Fibroblast of pulmonary artery (primary cell): ENCODE results near the gene CPSF4L.
A peak's percentile ranks its signal among the peaks of the same experiment; 100 is the strongest.

Experiments used
- DNase-seq: peaks from one replicate; pipeline ENCODE4 v3.0.0-alpha.2; 2010; ENCODE audit warnings: low read depth
- H3K4me3 ChIP-seq: replicated peaks from 2 replicates; pipeline ENCODE4 v1.5.1; 2011; ENCODE audit warnings: low read depth, mild to moderate bottlenecking, control low read depth, low read length, moderate library complexity
- TF ChIP-seq, protein P1 (sequence below): IDR thresholded peaks from 2 replicates; pipeline ENCODE4 v1.5.1; 2011; ENCODE audit warnings: mild to moderate bottlenecking, control low read depth, low read length, inconsistent platforms; ENCODE audit errors: missing control alignments

The CPSF4L gene

DNA sequence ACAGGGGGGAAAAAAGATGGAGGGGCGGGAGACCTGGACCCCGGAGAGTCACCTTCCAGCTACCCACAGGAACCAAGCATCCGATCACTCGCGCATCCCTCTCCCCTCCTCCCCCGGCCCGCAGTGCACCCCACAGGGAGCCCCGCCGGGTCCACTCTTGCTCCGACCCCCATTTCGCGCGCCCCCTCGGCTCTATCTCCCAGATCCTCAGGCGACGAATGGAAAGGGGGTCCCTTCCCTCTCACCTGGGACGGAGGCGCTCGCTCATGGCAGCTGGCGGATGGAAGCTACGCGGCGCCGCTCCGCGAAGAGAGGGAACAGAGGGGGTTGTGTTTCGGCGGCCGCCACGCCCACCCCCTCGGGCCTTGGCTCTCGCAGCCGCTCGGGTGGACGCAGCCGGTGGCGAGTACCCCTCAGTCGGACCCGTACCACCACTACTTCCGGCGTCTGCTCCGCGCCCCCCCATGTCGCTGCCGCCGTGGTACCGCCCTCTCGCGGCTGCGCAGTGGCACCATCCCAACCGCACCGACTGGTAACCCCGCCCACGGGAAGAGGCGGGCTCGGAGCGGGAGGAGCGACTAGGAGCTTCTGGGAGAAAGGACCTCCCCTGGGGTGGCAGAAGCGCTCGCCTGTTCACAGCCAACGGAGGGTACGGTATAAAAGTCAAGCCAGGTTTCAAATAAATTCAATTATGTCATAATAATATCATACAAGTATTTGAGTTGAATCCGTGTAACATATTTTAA, 29.7 kb downstream of the CPSF4L start:
- peak overlapping the region; percentile 78 for H3K4me3 ChIP-seq
- TF ChIP-seq, protein P1, sequence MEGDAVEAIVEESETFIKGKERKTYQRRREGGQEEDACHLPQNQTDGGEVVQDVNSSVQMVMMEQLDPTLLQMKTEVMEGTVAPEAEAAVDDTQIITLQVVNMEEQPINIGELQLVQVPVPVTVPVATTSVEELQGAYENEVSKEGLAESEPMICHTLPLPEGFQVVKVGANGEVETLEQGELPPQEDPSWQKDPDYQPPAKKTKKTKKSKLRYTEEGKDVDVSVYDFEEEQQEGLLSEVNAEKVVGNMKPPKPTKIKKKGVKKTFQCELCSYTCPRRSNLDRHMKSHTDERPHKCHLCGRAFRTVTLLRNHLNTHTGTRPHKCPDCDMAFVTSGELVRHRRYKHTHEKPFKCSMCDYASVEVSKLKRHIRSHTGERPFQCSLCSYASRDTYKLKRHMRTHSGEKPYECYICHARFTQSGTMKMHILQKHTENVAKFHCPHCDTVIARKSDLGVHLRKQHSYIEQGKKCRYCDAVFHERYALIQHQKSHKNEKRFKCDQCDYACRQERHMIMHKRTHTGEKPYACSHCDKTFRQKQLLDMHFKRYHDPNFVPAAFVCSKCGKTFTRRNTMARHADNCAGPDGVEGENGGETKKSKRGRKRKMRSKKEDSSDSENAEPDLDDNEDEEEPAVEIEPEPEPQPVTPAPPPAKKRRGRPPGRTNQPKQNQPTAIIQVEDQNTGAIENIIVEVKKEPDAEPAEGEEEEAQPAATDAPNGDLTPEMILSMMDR, result peak; percentile 4
- DNase-seq, result peak; percentile 93

DNA sequence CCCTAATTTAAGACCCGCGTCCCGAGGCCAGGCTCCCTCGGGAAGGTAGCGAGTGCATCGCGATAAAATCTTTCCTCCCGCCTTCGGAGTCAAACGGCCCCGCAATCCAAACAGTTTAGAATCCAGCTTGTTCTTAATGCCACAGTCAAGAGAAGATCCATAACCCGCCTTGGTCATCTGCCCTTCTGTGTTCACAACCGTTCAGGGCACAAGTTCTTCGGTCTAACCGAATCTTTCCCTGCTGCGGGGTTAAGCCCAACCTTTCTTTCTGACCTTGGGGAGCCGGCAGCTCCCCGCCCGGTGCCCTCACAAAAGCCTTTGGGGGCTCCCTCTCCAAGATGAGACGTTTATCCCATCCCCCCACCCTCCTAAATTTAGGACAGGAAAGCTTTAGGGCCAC, 30.3 kb downstream of the CPSF4L start:
- DNase-seq, result peak; percentile 23
- TF ChIP-seq, protein P1, result no peak
- H3K4me3 ChIP-seq, result peak overlapping the region; percentile 78

- no peak overlapping the region for H3K4me3 ChIP-seq
- TF ChIP-seq, protein P1, result no peak
- DNase-seq, result no peak
These were observed 31.6 kb downstream of the CPSF4L start for GRCh38 chr17:73230088-73230487.

GRCh38 chr17:73228748-73229236, 32.9 kb downstream of the CPSF4L start:
- TF ChIP-seq, protein P1, result no peak
- no peak overlapping the region for H3K4me3 ChIP-seq
- peak; percentile 88 for DNase-seq

DNA sequence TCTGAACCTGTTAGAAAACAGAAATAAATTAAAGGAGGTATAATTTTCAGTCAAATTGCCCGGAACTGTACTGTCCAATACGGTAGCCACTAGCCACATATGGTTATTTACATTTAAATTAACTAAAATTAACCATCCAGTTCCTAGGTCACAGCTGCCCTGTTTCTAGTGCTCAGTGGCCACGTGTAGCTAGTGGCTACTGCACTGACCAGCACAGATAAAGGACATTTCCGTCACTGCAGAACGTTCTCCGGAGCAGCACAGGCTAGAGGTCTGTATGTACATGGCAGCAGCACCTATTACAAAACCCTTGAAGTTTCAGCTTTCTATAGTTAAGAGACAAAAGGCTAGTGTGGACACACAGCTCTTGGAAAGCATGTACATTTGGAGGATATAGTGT, 33.7 kb downstream of the CPSF4L start:
- DNase-seq, result no peak
- TF ChIP-seq, protein P1, result no peak
- H3K4me3 ChIP-seq, result no peak overlapping the region

GRCh38 chr17:73227379-73227778, 34.3 kb downstream of the CPSF4L start:
- H3K4me3 ChIP-seq, result no peak overlapping the region
- no peak for DNase-seq
- TF ChIP-seq, protein P1, result no peak
